HepG2 (cell line): Measurements from ENCODE around the gene NEURL1. TPM values are rescaled to one million over a fixed set of nuclear protein-coding genes. Genes with fewer than 3 reads are reported as not detected.

Experiments used
- ATAC-seq: fragments of 200-7000 bp; cut with Tn5 transposase; 3 replicates; pipeline ENCODE4 v1.9.1; 2020; ENCODE audit warnings: mild to moderate bottlenecking, moderate library complexity
- Bru-seq: library from RNA; stranded (reverse); fragments of 400-500 nt; gene quantifications from one replicate; lab custom pipeline; 2021; lab: Mats Ljungman, UMichigan
- BruChase-seq, 2 experiments: library from RNA; stranded (reverse); fragments of 400-500 nt; gene quantifications; one replicate each; lab custom pipeline; 2021; lab: Mats Ljungman, UMichigan
- BruUV-seq: library from RNA; stranded (reverse); fragments of 400-500 nt; replicated peaks from 2 replicates; lab custom pipeline; 2021; lab: Mats Ljungman, UMichigan
- CTCF ChIA-PET: fragments of 300-600 bp; formaldehyde crosslinking; extraction: SDS; loops from one replicate; lab custom pipeline; 2021; ENCODE audit warnings: low total read pairs, inconsistent platforms, low intra/inter-chr PET ratio; lab: Yijun Ruan, JAX
- POLR2A ChIA-PET: fragments of 350-600 bp; sonication (Branson Sonifier 250); formaldehyde crosslinking; loops from one replicate; lab custom pipeline; 2020; ENCODE audit warnings: antibody characterized with exemption, inconsistent platforms; lab: Yijun Ruan, JAX
- DNase-seq: peaks from one replicate; pipeline ENCODE4 v3.0.0-alpha.2; 2015; ENCODE audit warnings: low spot score
- FAIRE-seq: peaks from 3 replicates; lab custom pipeline; 2011; peaks lifted over from hg19 to GRCh38; lab: Jason Lieb, UNC
- H2AFZ ChIP-seq: one replicate; pipeline ENCODE4 v1.6.1; 2011; ENCODE audit warnings: low read length, inconsistent platforms
- H3K27ac ChIP-seq: fragments of 300-600 bp; 3 replicates; pipeline ENCODE4 v1.8.0; 2011; ENCODE audit warnings: mixed run types, mild to moderate bottlenecking, mixed read lengths, low read length, inconsistent platforms; ENCODE audit not compliant: insufficient read depth; ENCODE audit errors: extremely low read length
- H3K27me3 ChIP-seq, 2 experiments: fragments of 200-600 bp in 1 of 2; 2 replicates in 1 of 2; 3 replicates in 1 of 2; pipeline versions ENCODE4 v1.6.0 to v1.8.0; 2011; ENCODE audit warnings: low read length in 2 of 2, mild to moderate bottlenecking in 2 of 2, moderate library complexity in 2 of 2, inconsistent platforms in 1 of 2; ENCODE audit not compliant: insufficient read depth in 2 of 2, control insufficient read depth in 1 of 2
- H3K36me3 ChIP-seq, 2 experiments: fragments of 200-600 bp in 1 of 2; replicated peaks in 1 of 2; 2 replicates in 1 of 2; 3 replicates in 1 of 2; pipeline versions ENCODE4 v1.5.1 to v1.8.0; 2011; ENCODE audit warnings: low read length in 2 of 2, inconsistent platforms in 1 of 2; ENCODE audit not compliant: insufficient read depth in 2 of 2, control insufficient read depth in 1 of 2
- H3K4me1 ChIP-seq: 2 replicates; pipeline ENCODE4 v1.5.1; 2012; ENCODE audit warnings: low read length, inconsistent platforms; ENCODE audit not compliant: insufficient read depth
- H3K4me2 ChIP-seq: 2 replicates; pipeline ENCODE4 v1.6.0; 2011; ENCODE audit warnings: low read depth, low read length, inconsistent platforms
- H3K4me3 ChIP-seq, 3 experiments: fragments of 200-600 bp in 1 of 3; sonication (generic), shearing (Covaris generic) in 1 of 3; replicated peaks in 1 of 3; 2 replicates each; pipeline ENCODE4 v1.5.1; 2011 to 2016; ENCODE audit warnings: low read length in 3 of 3, inconsistent platforms in 2 of 3, low read depth in 2 of 3, mild to moderate bottlenecking in 2 of 3, control low read depth in 1 of 3, mixed read lengths in 1 of 3; ENCODE audit not compliant: insufficient read depth in 1 of 3
- H3K79me2 ChIP-seq: one replicate; pipeline ENCODE4 v1.6.1; 2011; ENCODE audit warnings: low read length, inconsistent platforms; ENCODE audit not compliant: insufficient read depth
- H3K9ac ChIP-seq: 2 replicates; pipeline ENCODE4 v1.6.0; 2011; ENCODE audit warnings: mild to moderate bottlenecking, low read depth, low read length, inconsistent platforms; ENCODE audit not compliant: insufficient read depth
- H3K9me3 ChIP-seq: 2 replicates; pipeline ENCODE4 v1.5.1; 2012; ENCODE audit warnings: mild to moderate bottlenecking, low read length
- H4K20me1 ChIP-seq: 2 replicates; pipeline ENCODE4 v1.6.0; 2011; ENCODE audit warnings: inconsistent platforms, mild to moderate bottlenecking, low read length, moderate library complexity; ENCODE audit not compliant: insufficient read depth
- ADNP ChIP-seq: sonication (generic); formaldehyde crosslinking; IDR thresholded peaks from 2 replicates; pipeline ENCODE4 v1.4.0; 2020; ENCODE audit warnings: missing genetic modification reagents
- ESRRA ChIP-seq: sonication (generic); formaldehyde crosslinking; IDR thresholded peaks from 2 replicates; pipeline ENCODE4 v1.5.1; 2020; ENCODE audit warnings: mild to moderate bottlenecking, low read depth, missing genetic modification reagents
- LRRFIP1 ChIP-seq: sonication (generic); formaldehyde crosslinking; conservative IDR thresholded peaks from 2 replicates; pipeline ENCODE4 v1.4.0; 2020; ENCODE audit warnings: missing genetic modification reagents
- TIGD3 ChIP-seq: sonication (generic); formaldehyde crosslinking; IDR thresholded peaks from 2 replicates; pipeline ENCODE4 v1.5.1; 2020; ENCODE audit warnings: mild to moderate bottlenecking, missing genetic modification reagents, borderline replicate concordance
- ZBTB49 ChIP-seq: sonication (generic); formaldehyde crosslinking; IDR thresholded peaks from 2 replicates; pipeline ENCODE4 v1.4.0; 2020; ENCODE audit warnings: missing genetic modification reagents, borderline replicate concordance
- ZNF569 ChIP-seq: sonication (generic); formaldehyde crosslinking; IDR thresholded peaks from 2 replicates; pipeline ENCODE4 v1.5.0; 2020; ENCODE audit warnings: mild to moderate bottlenecking, missing genetic modification reagents, moderate library complexity, borderline replicate concordance
- WGBS: methylation state at CpG from one replicate; pipeline ENCODE4 v1.1.6; 2017; ENCODE audit warnings: low lambda C conversion rate; 5-methylcytosine and 5-hydroxymethylcytosine counted together
- in situ Hi-C: cut with HindIII; loops from 2 replicates; pipeline ENCODE4 v1.10.0; 2017; ENCODE audit warnings: low pct_unique_long_range_greater_than_20kb; ENCODE audit not compliant: extremely low pct_ligation_motif_present
- intact Hi-C: fragments of 100-400 bp; cut with micrococcal nuclease; formaldehyde crosslinking; loops from one replicate; pipeline ENCODE4 v1.10.0; 2022; ENCODE audit not compliant: unreplicated experiment
- long read RNA-seq, 2 experiments: library from RNA in 1 of 2; library from polyadenylated mRNA in 1 of 2; stranded (forward) in 1 of 2; unstranded in 1 of 2; transcript quantifications; one replicate each; pipeline ENCODE4 v2.0.0, GENCODE V29; 2019 to 2022
- polyA minus RNA-seq, 3 experiments: library from RNA; depleted of rRNA, polyadenylated mRNA; stranded (reverse); fragments of >200 nt; gene quantifications; 2 replicates each; pipeline ENCODE4 v1.2.3, GENCODE V29; 2011; ENCODE audit warnings: low replicate concordance in 1 of 3
- polyA plus RNA-seq, 8 experiments: library from polyadenylated mRNA; depleted of rRNA in 3 of 8; stranded (reverse) in 7 of 8; unstranded in 1 of 8; fragments of >200 nt; fragmentation: Illumina TruSeq in 4 of 8; extraction: Trizol in 4 of 8; gene quantifications; 2 replicates each; pipeline versions ENCODE4 v1.2.1 to v1.2.3, GENCODE V29; 2011 to 2016; ENCODE audit warnings: low read depth in 4 of 8, missing spikeins in 1 of 8, mixed read lengths in 1 of 8; ENCODE audit not compliant: insufficient read depth in 1 of 8
- total RNA-seq, 5 experiments: library from RNA; depleted of rRNA; stranded (reverse); fragments of >200 nt; fragmentation: Illumina TruSeq; extraction: Trizol; gene quantifications; 2 replicates each; pipeline ENCODE4 v1.2.3, GENCODE V29; 2016; ENCODE audit warnings: low read depth in 1 of 5
- TF ChIP-seq, protein P1 (sequence below): sonication (generic); formaldehyde crosslinking; IDR thresholded peaks from 2 replicates; pipeline ENCODE4 v1.4.0; 2020; ENCODE audit warnings: missing genetic modification reagents

NEURL1 gene
- total RNA-seq (2016; rRNA removed; fragmentation: Illumina TruSeq; extraction: Trizol): not detected in 2 replicates
- not detected in 2 replicates for total RNA-seq (2016; cell fraction: cytosol; rRNA removed; fragmentation: Illumina TruSeq; extraction: Trizol; ENCODE audit: low read depth)
- not detected in 2 replicates for total RNA-seq (2016; cell fraction: insoluble cytoplasmic fraction; rRNA removed; fragmentation: Illumina TruSeq; extraction: Trizol)
- total RNA-seq (2016; cell fraction: membrane; rRNA removed; fragmentation: Illumina TruSeq; extraction: Trizol): not detected in 2 replicates
- not detected in 2 replicates for total RNA-seq (2016; cell fraction: nucleus; rRNA removed; fragmentation: Illumina TruSeq; extraction: Trizol)
- polyA plus RNA-seq (2011; rRNA removed): 0.01 TPM in 1 of 2 replicates, not detected in the other
- 0.01 and 0.03 TPM in 2 replicates for polyA plus RNA-seq (2011; cell fraction: cytosol; rRNA removed)
- 0.14 and 0.18 TPM in 2 replicates for polyA plus RNA-seq (2011; cell fraction: nucleus; rRNA removed)
- 0.08 and 0.13 TPM in 2 replicates for polyA plus RNA-seq (2012)
- not detected in 2 replicates for polyA plus RNA-seq (2016; cell fraction: cytosol; fragmentation: Illumina TruSeq; extraction: Trizol; ENCODE audit: low read depth)
- not detected in 2 replicates for polyA plus RNA-seq (2016; cell fraction: insoluble cytoplasmic fraction; fragmentation: Illumina TruSeq; extraction: Trizol; ENCODE audit: low read depth)
- not detected in 2 replicates for polyA plus RNA-seq (2016; cell fraction: membrane; fragmentation: Illumina TruSeq; extraction: Trizol; ENCODE audit: low read depth)
- polyA plus RNA-seq (2016; cell fraction: nucleus; fragmentation: Illumina TruSeq; extraction: Trizol; ENCODE audit: insufficient read depth, low read depth): not detected in 2 replicates
- 10.5 TPM in 1 of 2 replicates, not detected in the other for polyA minus RNA-seq (2011; rRNA and poly(A)+ RNA removed; ENCODE audit: low replicate concordance)
- polyA minus RNA-seq (2011; cell fraction: cytosol; rRNA and poly(A)+ RNA removed): 0.18 TPM in 1 of 2 replicates, not detected in the other
- polyA minus RNA-seq (2011; cell fraction: nucleus; rRNA and poly(A)+ RNA removed): not detected in 2 replicates
- percentile 4 among the genes with signal in this experiment for Bru-seq, nascent RNA
- percentile 4 among the genes with signal in this experiment for BruChase-seq, experiment 1, labeled RNA remaining after a 6-hour chase
- BruChase-seq, experiment 2, labeled RNA remaining after a 2-hour chase: percentile 6 among the genes with signal in this experiment
- long read RNA-seq, experiment 1, partial matches to known transcripts: 1 of 3 reads
- long read RNA-seq, experiment 1, other reads (novel, unspliced or antisense): 2 of 3 reads
- long read RNA-seq, experiment 2: 0 reads

DNA sequence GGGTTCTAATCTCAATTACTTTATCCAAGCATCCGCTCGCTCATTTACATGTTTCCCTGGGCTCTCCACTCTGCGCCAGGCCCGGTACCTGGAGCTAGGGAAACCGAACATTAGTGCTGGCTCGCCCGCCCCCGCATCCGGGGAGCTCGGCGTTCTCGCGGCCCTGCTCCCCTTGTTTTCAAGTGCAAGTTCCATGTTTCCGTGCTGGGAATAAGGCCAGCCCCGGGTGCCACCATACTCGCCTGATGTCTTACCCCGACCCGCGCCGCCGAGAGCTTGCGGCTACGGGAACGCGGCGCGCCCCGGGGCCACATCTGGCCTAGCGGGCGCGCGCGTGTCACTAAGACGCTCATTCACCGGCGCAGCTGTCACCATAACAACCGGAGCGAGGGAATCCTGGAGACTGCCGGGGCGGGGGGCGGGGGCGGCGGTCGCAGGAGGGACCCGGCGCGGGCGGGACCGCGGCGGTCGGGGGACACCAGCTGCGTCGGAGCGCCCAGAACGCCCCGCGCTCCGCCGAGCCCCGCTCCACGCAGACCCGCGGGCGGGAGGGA lies at the start of gene NEURL1:
TSS of gene NEURL1 (plus strand) at position 344 of the 554 bp plus-strand sequence. CDS start 683 bp downstream, outside the sequence.
- peak within 1 kb of the TSS in 2 of 3 experiments; percentile 12 to 52; a peak in 4 of 6 replicates for H3K4me3 ChIP-seq
- ATAC-seq (peak; percentile 9; the same call in 2 of the 3 replicates), FAIRE-seq (no peak), DNase-seq (no peak)
- intact Hi-C loops: no loop called here
- no peak within 1 kb of the TSS for H3K27ac ChIP-seq
- POLR2A ChIA-PET: no interaction called here
- CTCF ChIA-PET: no interaction called here
- H3K4me2 ChIP-seq: peak within 1 kb of the TSS; percentile 45
- 27% methylated on average over 15 of the region's 65 CpGs for WGBS
- no peaks in the 10 kb centered on the region for H3K9me3 ChIP-seq
- H2AFZ ChIP-seq: no peak within 1 kb of the TSS
- peaks cover 6 to 81% of the 10 kb centered on the region in 2 experiments; a peak in 4 of 5 replicates for H3K27me3 ChIP-seq
- in situ Hi-C loops: no loop called here
- no peaks in the 10 kb centered on the region for H3K36me3 ChIP-seq
- no TSS peak for BruUV-seq
- H3K4me1 ChIP-seq: no peaks in the 10 kb centered on the region
- H3K9ac ChIP-seq: no peak within 1 kb of the TSS
- no peaks in the 10 kb centered on the region for H3K79me2 ChIP-seq
- no peaks in the 10 kb centered on the region for H4K20me1 ChIP-seq
- TF ChIP-seq ESRRA (CRISPR knock-in tag) (no peak), ADNP (CRISPR knock-in tag) (no peak), TIGD3 (CRISPR knock-in tag) (no peak), ZBTB49 (no peak), ZNF569 (CRISPR knock-in tag) (no peak), LRRFIP1 (CRISPR knock-in tag) (no peak)
- TF ChIP-seq, protein P1, sequence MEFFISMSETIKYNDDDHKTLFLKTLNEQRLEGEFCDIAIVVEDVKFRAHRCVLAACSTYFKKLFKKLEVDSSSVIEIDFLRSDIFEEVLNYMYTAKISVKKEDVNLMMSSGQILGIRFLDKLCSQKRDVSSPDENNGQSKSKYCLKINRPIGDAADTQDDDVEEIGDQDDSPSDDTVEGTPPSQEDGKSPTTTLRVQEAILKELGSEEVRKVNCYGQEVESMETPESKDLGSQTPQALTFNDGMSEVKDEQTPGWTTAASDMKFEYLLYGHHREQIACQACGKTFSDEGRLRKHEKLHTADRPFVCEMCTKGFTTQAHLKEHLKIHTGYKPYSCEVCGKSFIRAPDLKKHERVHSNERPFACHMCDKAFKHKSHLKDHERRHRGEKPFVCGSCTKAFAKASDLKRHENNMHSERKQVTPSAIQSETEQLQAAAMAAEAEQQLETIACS (CRISPR knock-in tag): peak; percentile 61; the same call in 1 of the 2 replicates
